Progenitor cell of endocrine pancreas (in vitro differentiated cells): ENCODE data around the gene PORCN. TPM values are rescaled to one million over a fixed set of nuclear protein-coding genes. Genes with fewer than 3 reads are reported as not detected.

Source experiments
- DNase-seq: peaks from one replicate; pipeline ENCODE4 v3.0.0; 2021; ENCODE audit warnings: low spot score; ENCODE audit not compliant: unreplicated experiment
- H3K27ac Mint-ChIP-seq: 2 replicates; pipeline ENCODE4 v1.8.0; 2021; ENCODE audit warnings: mild to moderate bottlenecking, moderate library complexity, mixed read lengths
- H3K27me3 Mint-ChIP-seq: 2 replicates; pipeline ENCODE4 v1.8.0; 2021; ENCODE audit warnings: mixed read lengths
- H3K36me3 Mint-ChIP-seq: 2 replicates; pipeline ENCODE4 v1.8.0; 2022; ENCODE audit warnings: mixed read lengths; ENCODE audit not compliant: insufficient read depth
- H3K4me1 Mint-ChIP-seq: 2 replicates; pipeline ENCODE4 v1.8.0; 2021; ENCODE audit warnings: low read depth, mixed read lengths
- H3K4me3 Mint-ChIP-seq: 2 replicates; pipeline ENCODE4 v1.8.0; 2021; ENCODE audit warnings: low read depth, mild to moderate bottlenecking, moderate library complexity, mixed read lengths
- H3K9me3 Mint-ChIP-seq: 2 replicates; pipeline ENCODE4 v1.8.0; 2021; ENCODE audit warnings: low read depth, mixed read lengths
- CTCF ChIP-seq: fragments of 200-600 bp; sonication (generic); IDR thresholded peaks from one replicate; pipeline ENCODE4 v1.5.0; 2021; ENCODE audit warnings: antibody characterized with exemption, mild to moderate bottlenecking; ENCODE audit not compliant: unreplicated experiment
- total RNA-seq: library from RNA; stranded (reverse); gene quantifications from 2 replicates; pipeline ENCODE4 v1.2.1, GENCODE V29; 2021

Gene PORCN
- total RNA-seq, 1 donor from 2014 or later = 6.5 TPM

GRCh38 chrX:48497871-48498270 lies 10.9 kb upstream of the PORCN start:
- H3K27ac Mint-ChIP-seq = no peak overlapping the region
- no peak for DNase-seq
- no peak for TF ChIP-seq CTCF
- H3K9me3 Mint-ChIP-seq = peaks cover 8% of the 10 kb centered on the region
- H3K36me3 Mint-ChIP-seq = no peaks in the 10 kb centered on the region
- no peaks in the 10 kb centered on the region for H3K4me1 Mint-ChIP-seq
- no peaks in the 10 kb centered on the region for H3K27me3 Mint-ChIP-seq
- no peak overlapping the region for H3K4me3 Mint-ChIP-seq

GRCh38 chrX:48498374-48498809 lies 10.4 kb upstream of the PORCN start:
- DNase-seq = no peak
- no peaks in the 10 kb centered on the region for H3K36me3 Mint-ChIP-seq
- H3K27ac Mint-ChIP-seq = no peak overlapping the region
- H3K9me3 Mint-ChIP-seq = peaks cover 9% of the 10 kb centered on the region
- no peaks in the 10 kb centered on the region for H3K4me1 Mint-ChIP-seq
- H3K27me3 Mint-ChIP-seq = no peaks in the 10 kb centered on the region
- no peak for TF ChIP-seq CTCF
- no peak overlapping the region for H3K4me3 Mint-ChIP-seq

- no peak overlapping the region for H3K4me3 Mint-ChIP-seq
- no peak overlapping the region for H3K27ac Mint-ChIP-seq
- TF ChIP-seq CTCF = no peak
- peaks cover 2% of the 10 kb centered on the region for H3K4me1 Mint-ChIP-seq
- DNase-seq = no peak
- H3K36me3 Mint-ChIP-seq = no peaks in the 10 kb centered on the region
- H3K27me3 Mint-ChIP-seq = no peaks in the 10 kb centered on the region
- H3K9me3 Mint-ChIP-seq = peaks cover 12% of the 10 kb centered on the region
These were observed 4.5 kb upstream of the PORCN start for GRCh38 chrX:48504261-48504660.

GRCh38 chrX:48505481-48505880 lies 3.3 kb upstream of the PORCN start:
- Mint-ChIP-seq H3K4me3 (no peak overlapping the region), H3K9me3 (peaks cover 13% of the 10 kb centered on the region), H3K27me3 (no peaks in the 10 kb centered on the region)

GRCh38 chrX:48507246-48507645 lies 1.5 kb upstream of the PORCN start:
- Mint-ChIP-seq H3K36me3 (peaks cover 3% of the 10 kb centered on the region), H3K27me3 (no peaks in the 10 kb centered on the region), H3K27ac (no peak overlapping the region), H3K4me1 (peaks cover 2% of the 10 kb centered on the region), H3K4me3 (no peak overlapping the region), H3K9me3 (peaks cover 11% of the 10 kb centered on the region)
- TF ChIP-seq CTCF = no peak
- DNase-seq = no peak

More at GRCh38 chrX:48505481-48505880, 3.3 kb upstream of the PORCN start:
- Mint-ChIP-seq H3K4me1 (peaks cover 2% of the 10 kb centered on the region), H3K36me3 (peaks cover 1% of the 10 kb centered on the region), H3K27ac (no peak overlapping the region)
- no peak for DNase-seq
- TF ChIP-seq CTCF = no peak
